ENCODE measurements around the gene PCMTD2.
A peak's percentile ranks its signal among the peaks of the same experiment; 100 is the strongest.

The PCMTD2 gene

GRCh38 chr20:64256282-64256935, 861 bp downstream of the PCMTD2 start:
- no peak for DNase-seq (ENCODE audit: low read depth)

- DNase-seq (ENCODE audit: low read depth), result no peak
Measured at GRCh38 chr20:64257107-64257757, 1.7 kb downstream of the PCMTD2 start.

DNA sequence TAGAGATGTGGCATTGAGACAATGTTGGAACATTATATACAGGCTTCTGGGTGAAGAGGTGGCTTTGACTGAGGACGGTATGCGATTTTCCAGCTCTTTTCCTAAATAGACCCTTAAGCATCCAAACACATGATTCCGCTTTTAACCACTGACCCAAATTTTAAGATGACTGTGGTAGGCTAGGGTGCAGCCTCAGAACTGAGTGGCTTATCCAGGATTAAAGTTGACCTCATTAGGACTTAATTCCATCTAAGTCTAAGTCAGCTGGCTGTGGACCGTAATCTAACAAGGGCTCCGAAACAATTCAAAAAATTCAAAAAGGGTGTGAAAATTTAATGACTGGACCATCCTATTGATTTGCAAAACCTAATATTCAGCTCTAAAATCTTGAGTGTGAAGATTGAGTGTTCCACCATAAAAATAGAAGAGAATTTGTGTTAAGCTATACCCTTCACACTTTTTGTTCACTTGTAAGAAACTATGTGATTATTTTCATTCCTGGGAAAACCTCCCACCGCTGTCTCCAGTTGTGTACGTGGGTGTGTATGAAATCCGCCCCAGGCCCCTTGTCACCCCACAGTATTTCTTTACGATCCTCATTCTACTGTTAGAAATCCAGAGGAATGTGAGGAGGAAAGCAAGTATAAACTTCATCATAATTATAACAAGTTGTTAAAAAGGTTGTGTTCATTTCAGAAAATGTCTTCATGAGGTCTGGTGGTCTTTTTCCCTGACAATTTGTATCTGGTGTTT, 2.7 kb downstream of the PCMTD2 start:
- no peak for DNase-seq (ENCODE audit: low read depth)

DNA sequence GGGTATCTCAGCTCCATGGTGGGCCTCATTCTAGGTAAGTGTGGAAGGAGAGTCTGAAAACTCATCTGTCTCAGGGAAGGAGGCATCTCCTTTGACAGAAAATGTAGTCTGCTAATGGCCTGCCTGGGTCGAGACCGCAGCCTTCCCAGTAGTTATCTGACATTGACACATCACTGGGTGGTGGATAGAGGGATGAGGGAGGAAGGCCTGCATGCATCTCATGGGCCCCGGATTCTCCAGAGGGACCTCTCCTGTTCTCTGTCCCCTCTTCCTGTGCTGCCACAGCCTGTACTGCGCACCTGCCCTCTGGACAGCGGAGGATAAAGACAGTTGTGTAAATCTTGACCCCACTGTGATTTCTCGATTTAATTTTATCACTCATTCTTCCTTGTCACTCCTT, 4.7 kb downstream of the PCMTD2 start:
- no peak for DNase-seq (ENCODE audit: low read depth)

DNA sequence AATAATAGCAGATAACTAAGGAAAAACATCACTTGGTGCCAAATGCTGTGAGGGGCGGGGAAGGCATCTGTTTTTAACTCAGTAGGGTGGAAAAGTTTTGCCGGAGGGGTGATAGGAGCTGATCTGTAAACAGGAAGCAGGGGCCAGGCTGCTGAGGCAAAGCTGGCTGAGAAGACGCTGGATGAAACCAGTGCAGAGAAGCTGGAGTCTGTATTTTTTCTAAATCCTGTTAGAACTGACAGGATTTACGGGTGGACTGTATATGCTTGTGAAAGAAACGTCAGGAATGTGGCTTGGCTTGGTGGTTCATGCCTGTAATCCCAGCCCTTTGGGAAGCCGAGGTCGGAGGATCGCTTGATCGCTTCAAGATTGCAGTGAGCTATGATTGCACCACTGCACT, 5.6 kb downstream of the PCMTD2 start:
- no peak for DNase-seq (ENCODE audit: low read depth)

GRCh38 chr20:64264091-64264490, 8.5 kb downstream of the PCMTD2 start:
- no peak for DNase-seq (ENCODE audit: low read depth)

DNA sequence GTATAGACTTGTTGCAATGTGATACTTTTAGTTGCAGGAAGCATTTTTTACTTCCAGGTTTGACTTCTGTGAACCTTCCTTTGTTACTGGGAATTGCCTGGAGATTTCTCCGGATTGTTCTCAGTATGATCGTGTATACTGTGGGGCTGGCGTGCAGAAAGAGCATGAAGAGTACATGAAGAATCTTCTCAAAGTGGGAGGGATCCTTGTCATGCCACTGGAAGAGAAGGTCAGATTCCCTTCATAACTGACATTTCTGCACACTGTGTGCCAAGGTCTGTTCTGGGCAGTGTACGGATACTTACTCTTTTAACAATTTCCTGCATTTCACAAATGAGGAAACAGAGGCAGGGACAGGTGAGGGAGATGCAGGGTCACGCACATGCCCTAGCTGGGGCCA, 9.7 kb downstream of the PCMTD2 start:
- no peak for DNase-seq (ENCODE audit: low read depth)

- no peak for DNase-seq (ENCODE audit: low read depth)
Measured at GRCh38 chr20:64266988-64267387, 11.4 kb downstream of the PCMTD2 start.

DNA sequence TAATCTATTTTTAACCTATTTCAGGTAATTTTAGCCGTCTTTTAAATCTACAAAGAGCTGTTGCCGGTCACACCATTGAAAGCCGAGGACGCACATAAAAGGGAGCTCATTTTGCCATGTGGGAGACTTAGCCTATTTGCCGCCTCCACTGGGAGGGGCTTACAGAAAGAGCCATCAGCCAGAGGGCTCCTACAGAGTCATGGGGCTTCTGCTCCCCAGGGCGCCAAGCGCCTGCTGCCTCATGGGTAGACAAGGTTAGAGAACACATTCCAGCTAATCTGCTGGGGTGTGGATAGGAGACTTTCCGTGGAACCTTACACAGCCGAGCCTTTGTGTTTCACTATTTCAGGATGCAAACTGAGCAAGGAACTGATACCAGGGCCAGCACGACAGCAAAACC, 12.6 kb downstream of the PCMTD2 start:
- no peak for DNase-seq (ENCODE audit: low read depth)

GRCh38 chr20:64269604-64270411, 14.3 kb downstream of the PCMTD2 start:
- no peak for DNase-seq (ENCODE audit: low read depth)

GRCh38 chr20:64271636-64272035, 16.1 kb downstream of the PCMTD2 start:
- DNase-seq (ENCODE audit: low read depth), result no peak

DNA sequence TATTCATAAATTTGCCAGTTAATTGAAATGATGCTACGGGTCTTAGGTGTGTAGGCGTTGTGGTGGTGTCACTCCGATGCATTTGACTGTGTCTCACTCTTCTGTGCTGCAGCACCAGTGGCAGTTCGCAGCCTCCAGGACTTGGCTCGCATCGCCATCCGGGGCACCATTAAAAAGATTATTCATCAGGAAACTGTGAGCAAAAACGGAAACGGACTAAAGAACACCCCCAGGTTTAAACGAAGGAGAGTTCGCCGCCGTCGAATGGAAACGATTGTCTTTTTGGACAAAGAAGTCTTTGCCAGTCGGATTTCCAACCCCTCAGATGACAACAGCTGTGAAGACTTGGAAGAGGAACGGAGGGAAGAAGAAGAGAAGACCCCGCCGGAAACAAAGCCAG, 17.6 kb downstream of the PCMTD2 start:
- DNase-seq (ENCODE audit: low read depth), result no peak

DNA sequence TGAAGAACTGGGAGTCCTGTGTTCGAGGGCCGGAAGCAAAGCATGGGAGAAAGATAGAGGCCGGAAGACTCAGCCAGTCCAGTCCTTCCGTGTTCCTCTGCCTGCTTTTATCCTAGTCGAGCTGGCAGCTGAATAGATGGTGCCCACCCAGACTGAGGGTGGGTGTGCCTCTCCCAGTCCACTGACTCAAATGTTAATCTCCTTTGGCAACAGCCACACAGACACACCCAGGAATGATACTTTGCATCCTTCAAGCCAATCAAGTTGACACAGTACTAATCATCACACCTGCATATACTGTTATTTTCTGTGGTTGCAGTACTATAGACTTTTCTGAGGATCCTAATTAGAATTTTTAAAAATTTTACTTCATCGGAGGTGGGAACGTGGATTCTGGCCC, 21.3 kb downstream of the PCMTD2 start:
- DNase-seq (ENCODE audit: low read depth), result no peak

DNA sequence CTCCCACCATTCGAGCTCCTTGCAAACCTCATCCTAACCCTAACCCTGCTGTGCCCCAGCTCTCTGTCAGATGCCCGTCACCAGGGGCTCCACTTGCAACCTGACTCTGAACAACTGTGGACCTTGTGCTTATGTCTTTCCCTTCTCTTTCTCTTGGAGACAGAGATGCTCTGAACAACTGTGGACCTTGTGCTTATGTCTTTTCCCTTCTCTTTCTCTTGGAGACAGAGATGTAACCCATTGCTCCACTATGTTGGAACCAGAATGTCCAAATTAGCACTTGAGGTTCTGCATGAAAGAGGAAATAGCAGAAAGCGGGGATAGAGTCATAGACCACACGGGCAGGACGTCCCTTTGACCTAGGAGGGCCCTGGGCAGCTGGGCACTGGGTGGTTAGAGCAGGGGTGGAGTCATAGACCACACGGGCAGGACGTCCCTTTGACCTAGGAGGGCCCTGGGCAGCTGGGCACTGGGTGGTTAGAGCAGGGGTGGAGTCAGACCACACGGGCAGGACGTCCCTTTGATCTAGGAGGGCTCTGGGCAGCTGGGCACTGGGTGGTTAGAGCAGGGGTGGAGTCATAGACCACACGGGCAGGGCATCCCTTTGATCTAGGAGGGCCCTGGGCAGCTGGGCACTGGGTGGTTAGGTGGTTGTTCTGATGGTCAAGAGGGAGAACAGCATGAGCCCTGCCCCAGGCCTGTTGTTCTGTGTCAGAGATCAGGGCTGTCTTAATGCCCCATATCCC, 22.2 kb downstream of the PCMTD2 start:
- DNase-seq (ENCODE audit: low read depth), result no peak

- no peak for DNase-seq (ENCODE audit: low read depth)
Measured at GRCh38 chr20:64278317-64278681, 22.8 kb downstream of the PCMTD2 start.

DNA sequence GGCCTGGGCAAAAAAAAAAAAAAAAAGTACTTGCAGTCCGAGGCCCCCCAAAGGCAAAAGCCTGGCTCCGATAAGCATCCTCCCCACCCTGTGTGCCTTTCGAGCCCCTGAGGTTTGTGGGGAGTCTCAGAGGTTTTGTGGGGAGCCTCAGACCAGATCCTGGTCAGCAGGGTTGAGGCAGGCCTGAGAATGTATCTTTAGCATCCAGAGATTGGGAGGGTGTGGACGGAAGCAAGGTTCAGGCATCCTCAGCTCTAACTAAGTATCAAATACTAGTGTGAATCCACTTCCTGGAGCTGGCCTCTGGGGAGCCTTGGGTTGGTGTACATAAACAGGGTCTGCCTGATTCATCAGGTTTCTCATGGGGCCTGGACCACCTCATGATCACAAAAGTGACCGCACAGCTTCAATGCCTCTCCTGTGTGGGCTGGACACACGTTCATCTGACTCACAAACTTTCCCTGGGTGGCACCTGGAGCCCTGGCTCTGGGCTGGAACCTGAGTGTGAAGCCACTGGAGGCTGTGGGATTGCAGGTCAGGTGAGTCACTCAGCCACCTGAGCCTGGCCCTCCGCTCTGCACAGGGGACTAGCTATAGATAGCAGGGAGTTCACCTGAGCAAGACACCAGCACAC, 24.4 kb downstream of the PCMTD2 start:
- no peak for DNase-seq (ENCODE audit: low read depth)

DNA sequence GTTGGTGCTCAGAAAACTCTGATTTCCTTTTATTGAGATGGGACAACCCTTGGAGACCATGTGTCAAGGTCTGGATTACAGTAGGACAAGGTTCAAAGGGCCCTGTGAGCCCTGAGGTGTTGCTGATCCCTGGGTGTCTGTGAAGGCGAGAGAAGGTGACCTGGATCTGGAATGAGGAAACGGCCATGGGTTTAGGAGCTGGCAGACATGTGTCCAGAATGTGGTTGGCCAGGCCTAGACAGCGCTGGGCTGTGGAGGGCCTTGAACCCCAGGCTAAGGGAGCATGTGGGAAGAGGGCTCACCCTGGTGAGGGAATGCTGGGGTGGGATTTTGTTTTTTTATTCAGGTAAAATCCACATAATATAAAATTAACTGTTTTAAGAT, 24.9 kb downstream of the PCMTD2 start:
- no peak for DNase-seq (ENCODE audit: low read depth)

- DNase-seq (ENCODE audit: low read depth), result no peak
Measured at GRCh38 chr20:64283646-64284045, 28.1 kb downstream of the PCMTD2 start.

DNA sequence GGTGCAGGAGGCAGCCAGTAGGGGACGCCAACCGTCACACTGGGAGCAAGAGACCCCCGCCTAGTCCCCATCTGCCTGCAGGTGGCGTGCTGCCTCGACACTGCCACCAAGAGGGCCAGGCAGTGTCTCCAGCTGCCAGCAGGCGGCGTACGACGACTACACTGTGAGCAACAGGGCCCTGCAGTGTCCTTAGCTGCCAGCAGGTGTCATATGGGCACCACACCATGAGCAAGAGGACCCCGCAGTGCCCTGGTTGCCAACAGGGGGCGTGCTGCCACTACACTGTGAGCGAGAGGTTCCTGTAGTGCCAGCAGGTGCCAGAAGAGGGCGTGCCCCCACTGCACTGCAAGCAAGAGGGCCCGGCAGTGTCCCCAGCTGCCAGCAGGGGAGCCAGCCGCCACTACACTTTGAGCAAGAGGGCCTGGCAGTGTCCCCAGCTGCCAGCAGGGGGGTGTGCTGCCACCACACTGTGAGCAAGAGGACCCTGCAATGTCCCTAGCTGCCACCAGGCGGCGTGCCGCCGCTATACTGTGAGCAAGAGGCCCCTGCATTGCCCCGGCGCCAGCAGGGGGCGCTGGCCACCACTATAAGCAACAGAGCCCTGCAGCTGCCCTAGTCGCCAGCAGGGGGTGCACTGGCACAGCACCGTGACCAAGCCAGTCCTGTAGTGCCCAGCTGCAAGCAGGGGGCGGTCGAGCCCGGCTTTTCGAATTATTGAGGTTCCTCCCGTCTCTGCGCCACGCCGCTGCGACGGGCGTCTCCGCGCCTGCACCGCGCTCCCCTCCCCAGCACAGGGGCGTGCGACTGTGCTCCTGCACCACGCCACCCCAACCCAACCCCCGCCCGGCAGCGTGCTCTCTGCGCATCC, 30.3 kb downstream of the PCMTD2 start:
- DNase-seq (ENCODE audit: low read depth), result peak; percentile 26

Measured in stimulated activated CD8-positive, alpha-beta memory T cell treated with anti-CD3 and anti-CD28 coated beads, Interleukin-15, amount 100 ng/mL, for 1 hour (primary cell).